ENCODE measurements around the gene ZNF334. TPM values are rescaled to one million over a fixed set of nuclear protein-coding genes. Genes with fewer than 3 reads are reported as not detected.

Gene ZNF334
- total RNA-seq, 1 donor from 2014 or later = 38.7 TPM

- TF ChIP-seq, protein P1, sequence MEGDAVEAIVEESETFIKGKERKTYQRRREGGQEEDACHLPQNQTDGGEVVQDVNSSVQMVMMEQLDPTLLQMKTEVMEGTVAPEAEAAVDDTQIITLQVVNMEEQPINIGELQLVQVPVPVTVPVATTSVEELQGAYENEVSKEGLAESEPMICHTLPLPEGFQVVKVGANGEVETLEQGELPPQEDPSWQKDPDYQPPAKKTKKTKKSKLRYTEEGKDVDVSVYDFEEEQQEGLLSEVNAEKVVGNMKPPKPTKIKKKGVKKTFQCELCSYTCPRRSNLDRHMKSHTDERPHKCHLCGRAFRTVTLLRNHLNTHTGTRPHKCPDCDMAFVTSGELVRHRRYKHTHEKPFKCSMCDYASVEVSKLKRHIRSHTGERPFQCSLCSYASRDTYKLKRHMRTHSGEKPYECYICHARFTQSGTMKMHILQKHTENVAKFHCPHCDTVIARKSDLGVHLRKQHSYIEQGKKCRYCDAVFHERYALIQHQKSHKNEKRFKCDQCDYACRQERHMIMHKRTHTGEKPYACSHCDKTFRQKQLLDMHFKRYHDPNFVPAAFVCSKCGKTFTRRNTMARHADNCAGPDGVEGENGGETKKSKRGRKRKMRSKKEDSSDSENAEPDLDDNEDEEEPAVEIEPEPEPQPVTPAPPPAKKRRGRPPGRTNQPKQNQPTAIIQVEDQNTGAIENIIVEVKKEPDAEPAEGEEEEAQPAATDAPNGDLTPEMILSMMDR (IDR thresholded peaks at IDR 0.05; ENCODE audit: unreplicated experiment) = no peak
- no peaks in the 10 kb centered on the region for H3K4me1 Mint-ChIP-seq (ENCODE audit: low read depth)
- no peaks in the 10 kb centered on the region for H3K9me3 Mint-ChIP-seq (ENCODE audit: low read depth)
- H3K27ac Mint-ChIP-seq = no peak overlapping the region
- no peak for DNase-seq (ENCODE audit: low spot score, unreplicated experiment)
- no peaks in the 10 kb centered on the region for H3K36me3 Mint-ChIP-seq (ENCODE audit: insufficient read depth)
- no peak overlapping the region for H3K4me3 Mint-ChIP-seq (ENCODE audit: low read depth)
- no peaks in the 10 kb centered on the region for H3K27me3 Mint-ChIP-seq
Observed at GRCh38 chr20:46549188-46549972, 36.0 kb upstream of the ZNF334 start.

GRCh38 chr20:46548688-46549087, 35.3 kb upstream of the ZNF334 start:
- Mint-ChIP-seq H3K4me1 (ENCODE audit: low read depth) (no peaks in the 10 kb centered on the region), H3K27me3 (no peaks in the 10 kb centered on the region), H3K36me3 (ENCODE audit: insufficient read depth) (no peaks in the 10 kb centered on the region), H3K4me3 (ENCODE audit: low read depth) (no peak overlapping the region), H3K9me3 (ENCODE audit: low read depth) (no peaks in the 10 kb centered on the region), H3K27ac (no peak overlapping the region)
- TF ChIP-seq, protein P1 (IDR thresholded peaks at IDR 0.05; ENCODE audit: unreplicated experiment) = no peak
- no peak for DNase-seq (ENCODE audit: low spot score, unreplicated experiment)

DNA sequence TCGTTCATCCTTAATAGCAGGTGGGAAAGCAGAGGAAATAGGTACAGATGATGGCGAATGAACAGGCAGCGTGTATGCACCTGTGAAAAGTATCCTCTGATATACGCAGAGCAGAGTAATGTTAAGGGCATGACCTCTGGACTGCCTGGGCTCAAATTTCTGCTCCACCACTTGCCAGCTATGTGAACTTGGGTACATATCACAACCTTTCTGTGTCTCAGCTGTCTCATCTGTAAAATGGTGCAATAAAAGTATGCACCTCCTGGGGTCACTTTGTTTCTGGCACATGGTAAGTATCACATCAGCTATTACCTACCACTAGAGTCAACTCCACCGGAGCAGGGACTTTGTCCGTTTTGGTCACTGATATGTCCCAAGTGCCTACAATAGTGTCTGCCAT, 34.6 kb upstream of the ZNF334 start:
- Mint-ChIP-seq H3K36me3 (ENCODE audit: insufficient read depth) (no peaks in the 10 kb centered on the region), H3K4me1 (ENCODE audit: low read depth) (no peaks in the 10 kb centered on the region), H3K27ac (no peak overlapping the region), H3K9me3 (ENCODE audit: low read depth) (no peaks in the 10 kb centered on the region), H3K4me3 (ENCODE audit: low read depth) (no peak overlapping the region), H3K27me3 (no peaks in the 10 kb centered on the region)
- TF ChIP-seq, protein P1 (IDR thresholded peaks at IDR 0.05; ENCODE audit: unreplicated experiment) = no peak
- no peak for DNase-seq (ENCODE audit: low spot score, unreplicated experiment)

GRCh38 chr20:46546936-46547335, 33.6 kb upstream of the ZNF334 start:
- TF ChIP-seq, protein P1 (IDR thresholded peaks at IDR 0.05; ENCODE audit: unreplicated experiment) = no peak
- H3K9me3 Mint-ChIP-seq (ENCODE audit: low read depth) = no peaks in the 10 kb centered on the region
- DNase-seq (ENCODE audit: low spot score, unreplicated experiment) = no peak
- H3K27me3 Mint-ChIP-seq = no peaks in the 10 kb centered on the region
- no peaks in the 10 kb centered on the region for H3K36me3 Mint-ChIP-seq (ENCODE audit: insufficient read depth)
- no peak overlapping the region for H3K27ac Mint-ChIP-seq
- H3K4me3 Mint-ChIP-seq (ENCODE audit: low read depth) = no peak overlapping the region
- H3K4me1 Mint-ChIP-seq (ENCODE audit: low read depth) = no peaks in the 10 kb centered on the region

DNA sequence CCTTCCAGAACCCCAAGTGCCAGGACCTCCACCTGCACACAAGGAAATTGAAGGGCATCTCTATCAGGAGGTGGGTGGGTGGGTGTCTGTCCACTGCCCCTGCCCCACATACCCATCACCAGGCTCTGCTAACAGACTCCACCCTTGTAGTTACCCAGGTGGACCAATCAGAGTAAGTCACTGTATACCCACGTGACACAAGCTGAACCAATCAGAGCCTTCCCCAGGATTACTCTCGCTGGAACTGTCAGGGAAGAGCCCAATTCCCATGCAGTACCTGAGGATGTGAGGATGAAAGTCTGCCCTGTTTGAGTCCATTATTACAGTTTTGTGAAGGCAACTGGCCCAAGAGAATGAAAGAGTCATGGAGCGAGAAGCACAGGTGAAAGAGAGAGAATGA, 32.9 kb upstream of the ZNF334 start:
- Mint-ChIP-seq H3K27me3 (no peaks in the 10 kb centered on the region), H3K27ac (no peak overlapping the region), H3K9me3 (ENCODE audit: low read depth) (no peaks in the 10 kb centered on the region), H3K36me3 (ENCODE audit: insufficient read depth) (no peaks in the 10 kb centered on the region), H3K4me1 (ENCODE audit: low read depth) (no peaks in the 10 kb centered on the region), H3K4me3 (ENCODE audit: low read depth) (no peak overlapping the region)
- DNase-seq (ENCODE audit: low spot score, unreplicated experiment) = no peak
- TF ChIP-seq, protein P1 (IDR thresholded peaks at IDR 0.05; ENCODE audit: unreplicated experiment) = no peak
